Measurements from ENCODE around the gene LARP6.
"Not testable (repeated sequence)": the region's sequence is repeated elsewhere in the genome, so short reads cannot be mapped to it uniquely, and the experiment has no call there.

- TF ChIP-seq, protein P1, sequence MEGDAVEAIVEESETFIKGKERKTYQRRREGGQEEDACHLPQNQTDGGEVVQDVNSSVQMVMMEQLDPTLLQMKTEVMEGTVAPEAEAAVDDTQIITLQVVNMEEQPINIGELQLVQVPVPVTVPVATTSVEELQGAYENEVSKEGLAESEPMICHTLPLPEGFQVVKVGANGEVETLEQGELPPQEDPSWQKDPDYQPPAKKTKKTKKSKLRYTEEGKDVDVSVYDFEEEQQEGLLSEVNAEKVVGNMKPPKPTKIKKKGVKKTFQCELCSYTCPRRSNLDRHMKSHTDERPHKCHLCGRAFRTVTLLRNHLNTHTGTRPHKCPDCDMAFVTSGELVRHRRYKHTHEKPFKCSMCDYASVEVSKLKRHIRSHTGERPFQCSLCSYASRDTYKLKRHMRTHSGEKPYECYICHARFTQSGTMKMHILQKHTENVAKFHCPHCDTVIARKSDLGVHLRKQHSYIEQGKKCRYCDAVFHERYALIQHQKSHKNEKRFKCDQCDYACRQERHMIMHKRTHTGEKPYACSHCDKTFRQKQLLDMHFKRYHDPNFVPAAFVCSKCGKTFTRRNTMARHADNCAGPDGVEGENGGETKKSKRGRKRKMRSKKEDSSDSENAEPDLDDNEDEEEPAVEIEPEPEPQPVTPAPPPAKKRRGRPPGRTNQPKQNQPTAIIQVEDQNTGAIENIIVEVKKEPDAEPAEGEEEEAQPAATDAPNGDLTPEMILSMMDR (IDR thresholded peaks at IDR 0.05) = not testable (repeated sequence)
- not testable (repeated sequence) for TF ChIP-seq POLR2A (IDR thresholded peaks at IDR 0.05)
Measured at GRCh38 chr15:70815011-70815410, 38.9 kb downstream of the LARP6 start.

Measured in stomach (tissue), 4 donors.